ENCODE results near the gene AFAP1. TPM values are rescaled to one million over a fixed set of nuclear protein-coding genes. Genes with fewer than 3 reads are reported as not detected.

The AFAP1 gene
- total and polyA plus RNA-seq, 8 donors = 3.2 to 15.9 (median 6.3) TPM

DNA sequence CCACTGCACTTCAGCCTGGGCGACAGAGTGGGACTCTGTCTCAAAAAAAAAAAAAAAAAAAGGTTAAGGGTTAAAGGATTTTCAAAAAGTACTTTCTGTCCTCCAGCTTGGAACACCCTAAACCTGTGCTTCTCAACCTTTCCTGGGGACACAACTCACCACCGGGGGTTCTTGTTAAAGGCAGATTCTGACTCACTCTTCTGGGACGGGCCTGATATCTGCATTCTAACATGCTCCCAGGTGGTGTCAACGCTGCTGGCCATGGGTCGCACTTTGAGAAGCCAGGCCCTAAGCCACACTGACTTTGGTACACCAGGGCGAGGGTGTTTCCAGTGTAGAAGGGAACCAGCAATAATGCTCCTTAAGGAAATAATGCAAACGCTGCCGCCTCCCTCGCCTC lies 46.1 kb downstream of the AFAP1 start:
- ATAC-seq (no peak), FAIRE-seq (no peak), DNase-seq (no peak)
- intact Hi-C loops (cut with DNase I) = no loop called here
- no peak overlapping the region for H3K27ac ChIP-seq
- WGBS, 2 donors = 85 to 86% methylated on average over 9 of the region's 9 CpGs
- no peaks in the 10 kb centered on the region for H3K9me3 ChIP-seq
- H3K27me3 ChIP-seq = no peaks in the 10 kb centered on the region
- H3K36me3 ChIP-seq = no peaks in the 10 kb centered on the region
- H3K4me3 ChIP-seq = no peak overlapping the region
- TF ChIP-seq, protein P1, sequence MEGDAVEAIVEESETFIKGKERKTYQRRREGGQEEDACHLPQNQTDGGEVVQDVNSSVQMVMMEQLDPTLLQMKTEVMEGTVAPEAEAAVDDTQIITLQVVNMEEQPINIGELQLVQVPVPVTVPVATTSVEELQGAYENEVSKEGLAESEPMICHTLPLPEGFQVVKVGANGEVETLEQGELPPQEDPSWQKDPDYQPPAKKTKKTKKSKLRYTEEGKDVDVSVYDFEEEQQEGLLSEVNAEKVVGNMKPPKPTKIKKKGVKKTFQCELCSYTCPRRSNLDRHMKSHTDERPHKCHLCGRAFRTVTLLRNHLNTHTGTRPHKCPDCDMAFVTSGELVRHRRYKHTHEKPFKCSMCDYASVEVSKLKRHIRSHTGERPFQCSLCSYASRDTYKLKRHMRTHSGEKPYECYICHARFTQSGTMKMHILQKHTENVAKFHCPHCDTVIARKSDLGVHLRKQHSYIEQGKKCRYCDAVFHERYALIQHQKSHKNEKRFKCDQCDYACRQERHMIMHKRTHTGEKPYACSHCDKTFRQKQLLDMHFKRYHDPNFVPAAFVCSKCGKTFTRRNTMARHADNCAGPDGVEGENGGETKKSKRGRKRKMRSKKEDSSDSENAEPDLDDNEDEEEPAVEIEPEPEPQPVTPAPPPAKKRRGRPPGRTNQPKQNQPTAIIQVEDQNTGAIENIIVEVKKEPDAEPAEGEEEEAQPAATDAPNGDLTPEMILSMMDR (IDR thresholded peaks at IDR 0.05) = no peak
- peaks cover 0 to 7% (median 0%) of the 10 kb centered on the region in 3 donors for H3K4me1 ChIP-seq

DNA sequence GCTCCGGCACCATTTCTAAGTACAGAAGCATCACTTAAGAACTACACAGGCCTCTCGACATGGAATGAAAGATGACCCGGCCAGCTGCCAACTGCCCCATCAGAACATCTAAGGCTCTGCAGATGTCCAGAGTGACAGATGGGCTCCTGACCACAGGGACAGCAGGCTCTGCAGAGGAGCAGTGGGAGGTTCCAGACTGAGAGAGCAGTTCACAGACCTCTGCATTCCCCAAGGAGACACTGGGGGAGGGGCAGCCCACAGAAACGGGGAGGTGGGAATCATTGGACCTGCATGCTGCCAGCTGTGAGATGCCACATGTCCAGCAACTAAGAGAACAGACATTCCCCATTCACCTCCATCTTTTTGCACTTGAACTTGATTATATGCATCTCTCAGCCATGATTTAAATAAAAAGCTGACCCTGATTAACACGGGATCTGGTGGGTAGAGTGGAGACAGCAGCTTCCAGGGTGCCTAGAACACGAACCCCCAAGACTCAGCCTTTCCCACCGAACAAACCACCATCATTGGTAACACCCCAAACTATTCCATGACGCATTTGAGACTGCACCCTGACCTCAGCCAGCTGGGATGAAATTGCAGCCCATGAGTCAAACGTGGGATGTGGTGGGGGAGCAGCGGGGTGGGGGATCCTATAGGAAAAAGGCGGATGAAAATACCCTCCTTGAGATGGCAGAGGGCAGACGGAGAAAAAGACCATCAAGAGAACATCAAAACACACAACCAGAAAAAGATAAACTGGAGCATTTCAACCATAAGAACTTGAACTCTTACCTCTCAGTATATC lies 47.2 kb downstream of the AFAP1 start:
- Histone ChIP-seq H3K4me1 (peaks cover 0 to 7% (median 0%) of the 10 kb centered on the region in 3 donors), H3K36me3 (no peaks in the 10 kb centered on the region), H3K4me3 (no peak overlapping the region), H3K9me3 (no peaks in the 10 kb centered on the region), H3K27ac (no peak overlapping the region), H3K27me3 (no peaks in the 10 kb centered on the region)
- TF ChIP-seq, protein P1 (IDR thresholded peaks at IDR 0.05) = no peak
- ATAC-seq (peak in 1 of 4 donors; percentile 39), DNase-seq (no peak), FAIRE-seq (no peak)
- 60 to 65% methylated on average over 12 of the region's 12 CpGs for WGBS, 2 donors
- intact Hi-C loops (cut with DNase I) = no loop called here

DNA sequence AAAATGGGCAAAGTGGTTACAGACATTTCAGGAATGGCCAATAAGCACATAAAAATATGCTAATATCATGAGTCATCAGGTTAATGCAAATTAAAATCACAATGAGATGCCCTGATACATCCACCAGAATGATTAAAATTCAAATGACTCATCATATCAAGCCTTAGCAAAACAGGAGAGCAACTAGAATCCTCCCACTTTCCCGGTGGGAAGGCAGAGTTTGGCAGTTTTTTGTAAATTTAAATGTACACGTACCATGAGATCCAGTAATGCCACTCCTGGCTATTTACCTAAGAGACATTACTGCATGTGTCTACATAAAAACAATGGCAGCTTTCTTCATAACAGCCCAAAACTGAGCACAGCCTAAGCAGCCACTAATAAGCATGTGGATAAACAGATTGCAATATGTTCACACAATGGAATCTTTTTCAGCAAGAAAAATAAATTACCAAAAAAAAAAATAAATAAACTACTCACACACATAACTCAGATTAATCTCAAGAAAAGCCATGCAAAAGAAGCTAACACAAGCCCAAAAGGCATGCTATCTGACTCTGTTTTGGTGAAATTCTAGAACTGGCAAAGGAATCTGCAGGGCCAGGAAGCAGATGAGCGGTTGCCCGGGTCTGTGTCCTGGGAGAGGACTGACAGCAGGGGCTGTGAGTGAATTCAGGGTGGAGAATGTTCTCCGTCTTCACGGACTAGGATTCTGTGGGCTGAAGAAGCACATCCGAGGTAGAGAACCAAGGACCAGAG lies 48.8 kb downstream of the AFAP1 start:
- 63 to 65% methylated on average over 7 of the region's 7 CpGs for WGBS, 2 donors
- DNase-seq (no peak), ATAC-seq (no peak), FAIRE-seq (no peak)
- intact Hi-C loops (cut with DNase I) = no loop called here
- Histone ChIP-seq H3K4me3 (no peak overlapping the region), H3K27me3 (no peaks in the 10 kb centered on the region), H3K36me3 (no peaks in the 10 kb centered on the region), H3K27ac (no peak overlapping the region), H3K4me1 (peaks cover 0 to 7% (median 0%) of the 10 kb centered on the region in 3 donors), H3K9me3 (no peaks in the 10 kb centered on the region)
- TF ChIP-seq, protein P1 (IDR thresholded peaks at IDR 0.05) = no peak

DNA sequence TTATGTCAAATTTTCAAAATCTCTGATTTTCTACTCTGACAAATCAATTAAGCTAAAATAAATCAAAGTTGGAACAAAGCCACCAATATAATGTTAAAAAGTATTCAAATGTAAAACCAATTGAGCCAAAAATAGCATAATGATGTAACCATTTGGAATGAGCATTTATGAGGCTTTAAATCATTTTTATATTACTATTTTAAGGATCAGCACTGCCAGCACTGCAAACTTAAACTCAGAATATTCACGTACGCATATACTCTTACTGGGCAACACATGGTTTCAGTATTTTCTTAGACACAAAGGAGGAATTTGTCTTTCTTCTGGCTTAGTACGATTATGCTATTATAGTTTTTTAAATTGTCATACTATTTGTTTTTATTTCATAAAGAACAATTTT lies 52.2 kb downstream of the AFAP1 start:
- DNase-seq = no peak
- WGBS, 2 donors = 87% methylated on average over 3 of the region's 3 CpGs
- TF ChIP-seq, protein P1 (IDR thresholded peaks at IDR 0.05) = no peak

More for the DNA sequence above, 52.2 kb downstream of the AFAP1 start:
- Histone ChIP-seq H3K27ac (no peak overlapping the region), H3K4me3 (no peak overlapping the region), H3K4me1 (peaks cover 0 to 7% (median 0%) of the 10 kb centered on the region in 3 donors), H3K27me3 (no peaks in the 10 kb centered on the region), H3K36me3 (no peaks in the 10 kb centered on the region), H3K9me3 (no peaks in the 10 kb centered on the region)
- FAIRE-seq (peak; percentile 88), ATAC-seq (no peak)
- intact Hi-C loops (cut with DNase I) = no loop called here
